ENCODE results near the gene CD300LG. TPM values are rescaled to one million over a fixed set of nuclear protein-coding genes. Genes with fewer than 3 reads are reported as not detected.
"Not testable (repeated sequence)": the region's sequence is repeated elsewhere in the genome, so short reads cannot be mapped to it uniquely, and the experiment has no call there.

Gene CD300LG
- total RNA-seq, 1 experiment from 2014 or later, result not detected

DNA sequence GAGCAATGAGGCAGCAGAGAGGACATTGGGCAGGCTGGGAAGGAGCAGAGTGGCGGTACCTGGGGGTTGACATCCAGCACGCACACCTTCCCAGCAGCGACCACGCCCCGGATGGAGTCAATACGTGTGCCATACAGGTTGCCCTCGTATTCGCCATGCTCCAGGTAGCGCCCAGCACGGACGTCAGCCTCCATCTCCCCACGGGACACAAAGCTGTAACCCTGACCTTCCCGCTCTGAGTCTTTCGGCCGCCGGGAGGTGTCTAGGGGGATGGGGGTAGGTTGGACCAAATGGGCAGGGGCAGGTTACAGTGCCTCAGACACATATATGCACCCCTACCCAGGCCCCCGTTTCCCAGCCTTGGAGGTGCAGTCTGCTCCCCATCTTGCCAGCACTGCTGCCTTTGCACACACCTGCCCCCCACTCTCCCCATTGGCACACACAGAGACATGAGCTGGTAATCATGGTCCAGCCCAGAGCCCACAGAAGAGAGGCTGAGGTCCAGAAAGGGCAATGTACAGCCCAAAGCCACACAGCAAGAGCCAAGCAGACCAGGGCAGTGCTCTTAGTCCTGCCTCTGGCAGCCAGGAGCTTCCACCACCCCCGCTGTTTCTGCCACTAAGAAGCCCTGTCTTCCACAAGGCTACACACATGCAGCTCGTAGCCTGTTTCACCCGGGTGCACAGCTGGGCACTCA, 32.9 kb downstream of the CD300LG start:
- DNase-seq (ENCODE audit: low spot score), result no peak

DNA sequence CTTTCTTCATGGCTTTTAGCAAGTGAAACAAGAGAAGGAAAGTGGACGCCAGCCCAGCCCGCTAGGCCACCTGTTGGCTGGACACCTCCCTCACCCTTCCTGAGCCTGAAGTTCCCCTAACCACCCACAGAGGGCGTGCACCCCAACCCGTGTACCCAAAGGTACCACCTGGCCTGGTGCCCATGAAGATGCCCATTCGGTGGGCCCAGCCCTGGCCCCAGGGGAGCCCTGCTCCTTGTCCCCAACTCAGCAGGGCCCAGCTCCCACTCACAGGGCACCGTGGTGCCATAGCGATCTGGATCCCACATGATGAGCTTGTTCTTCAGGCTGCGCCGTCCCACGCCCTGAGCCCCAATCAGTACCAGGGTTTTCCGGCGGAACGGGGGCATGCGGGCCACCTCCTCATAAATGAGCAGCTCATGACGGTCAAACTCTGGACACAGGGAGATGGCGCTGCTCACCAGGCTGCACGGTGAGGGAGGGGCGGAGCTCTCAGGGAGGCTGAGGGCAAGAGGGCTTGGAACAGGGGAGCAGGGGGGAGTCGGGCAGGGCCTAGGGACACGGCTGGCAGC, 33.5 kb downstream of the CD300LG start:
- peak; percentile 69 for DNase-seq (ENCODE audit: low spot score)

DNA sequence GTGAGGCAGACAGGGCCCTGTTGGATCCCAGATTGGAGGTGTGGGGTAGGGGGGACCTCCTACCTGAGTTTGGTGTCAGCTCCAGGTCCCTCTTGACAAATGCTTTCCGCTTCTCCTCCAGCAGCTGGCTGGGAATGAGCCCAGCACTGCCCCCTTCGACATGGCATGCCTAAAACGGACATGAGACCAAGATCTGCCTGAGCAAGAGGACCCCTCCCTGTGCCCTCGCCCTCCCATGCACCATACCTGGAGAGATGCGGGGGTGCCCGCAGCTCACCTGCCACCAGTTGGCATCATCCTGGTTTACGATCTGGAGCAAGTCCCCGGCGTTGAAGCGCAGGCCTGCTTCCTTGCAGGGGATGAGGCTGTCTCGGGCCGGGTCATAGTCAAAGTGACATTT, 34.2 kb downstream of the CD300LG start:
- no peak for DNase-seq (ENCODE audit: low spot score)

DNA sequence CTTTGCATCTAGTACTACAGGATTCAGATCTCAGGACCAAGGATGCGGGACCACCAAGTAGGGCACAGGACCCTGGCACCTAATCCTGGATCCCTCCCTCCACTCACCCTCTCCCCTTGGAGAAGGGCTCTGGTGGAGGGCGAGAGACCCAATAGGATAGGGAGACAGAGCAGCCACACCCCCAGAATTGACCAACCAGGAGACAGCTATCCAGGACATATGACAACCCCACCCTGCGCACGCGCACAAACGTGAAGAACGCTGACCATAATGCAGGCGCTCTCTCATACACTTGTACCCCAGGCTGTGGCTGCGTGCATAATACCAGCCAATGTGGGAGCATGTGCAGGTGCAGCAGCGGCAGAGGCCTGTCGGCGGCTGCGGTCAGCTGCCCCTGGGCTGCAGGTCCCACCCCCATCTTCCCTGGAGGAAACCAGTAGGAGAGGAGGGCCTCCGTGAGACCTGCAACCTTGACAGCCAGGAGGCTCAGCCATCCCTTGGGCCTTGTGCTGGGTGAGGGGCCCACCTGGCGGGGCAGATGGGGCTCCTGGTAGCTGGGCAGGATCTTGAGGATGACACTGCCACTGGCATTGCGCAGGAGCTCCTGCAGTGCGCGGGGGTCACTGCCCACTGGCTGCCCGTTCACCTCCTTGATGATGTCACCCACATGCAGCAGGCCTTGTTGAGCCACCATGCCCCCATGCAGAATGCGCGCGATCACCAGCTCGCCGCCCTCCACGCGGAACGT, 35.0 kb downstream of the CD300LG start:
- no peak for DNase-seq (ENCODE audit: low spot score)

DNA sequence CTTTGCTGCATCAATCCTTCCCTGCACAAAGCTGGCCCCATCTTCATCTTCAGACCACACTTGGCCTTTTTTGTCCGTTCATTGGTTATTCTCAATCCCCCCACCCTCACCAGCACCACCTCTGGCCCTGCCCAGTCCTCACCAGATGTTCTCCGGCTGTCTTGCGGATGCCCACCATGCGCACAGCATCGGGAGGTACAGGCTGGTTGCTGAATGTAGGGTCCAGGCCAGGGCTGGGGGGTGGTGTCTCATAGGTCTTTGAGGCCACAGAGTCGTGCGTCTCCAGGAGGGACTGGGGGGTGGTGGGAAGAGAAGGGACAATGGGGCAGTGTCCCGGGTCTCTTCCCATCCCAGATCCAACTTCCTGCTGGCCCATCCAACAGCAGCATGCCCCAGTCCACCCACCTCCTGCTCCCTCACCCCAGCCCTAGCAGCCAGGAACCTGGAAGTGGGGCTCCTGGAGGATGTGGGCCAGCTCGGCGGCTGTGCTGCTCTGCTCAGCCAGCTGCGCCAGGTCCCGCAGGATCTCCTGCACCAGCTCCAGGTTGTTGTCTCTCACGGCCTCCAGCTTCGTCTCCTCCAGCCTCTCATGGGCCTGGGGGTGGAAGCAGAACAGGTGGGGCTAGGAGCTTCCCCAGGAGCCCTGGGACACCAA, 35.9 kb downstream of the CD300LG start:
- no peak for DNase-seq (ENCODE audit: low spot score)

DNA sequence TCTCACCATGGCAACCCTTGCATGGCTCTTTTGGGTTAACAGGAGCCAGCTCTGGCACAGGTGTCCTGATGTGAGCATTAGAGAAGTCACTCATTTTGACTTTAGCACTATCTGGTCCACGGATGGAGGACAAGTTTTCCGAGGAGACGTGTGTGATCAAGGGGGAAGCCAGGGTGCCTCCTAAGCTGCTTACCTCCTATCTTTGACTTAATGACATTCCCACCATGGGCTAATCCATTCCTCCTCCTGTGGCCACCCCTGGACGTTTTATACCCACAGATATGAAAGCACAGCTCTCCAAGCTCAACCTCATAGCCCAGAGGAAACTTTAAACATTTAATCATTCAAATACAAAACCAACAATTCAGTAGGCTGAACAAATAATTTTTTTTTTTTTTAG, 41.6 kb downstream of the CD300LG start:
- no peak for DNase-seq (ENCODE audit: low spot score)

DNA sequence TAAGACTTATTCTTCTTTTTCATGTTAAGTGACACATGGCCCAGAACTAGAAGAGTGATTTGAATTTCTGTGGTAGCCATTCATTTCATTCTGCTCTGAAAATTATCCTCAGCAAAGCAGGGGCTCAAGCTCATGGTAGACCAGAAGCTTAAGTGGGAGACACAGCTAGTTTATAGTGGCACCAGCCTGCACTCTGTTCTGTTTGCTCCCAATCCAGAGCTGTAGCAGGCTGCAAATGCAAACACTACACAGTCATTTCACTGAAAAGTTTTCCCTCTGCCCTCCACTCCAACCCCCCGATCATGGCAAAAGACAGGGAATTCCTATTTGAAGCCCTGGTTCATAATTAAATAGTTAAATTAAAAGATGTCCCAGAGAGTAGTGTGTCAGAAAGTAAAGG, 43.3 kb downstream of the CD300LG start:
- DNase-seq (ENCODE audit: low spot score), result no peak

DNA sequence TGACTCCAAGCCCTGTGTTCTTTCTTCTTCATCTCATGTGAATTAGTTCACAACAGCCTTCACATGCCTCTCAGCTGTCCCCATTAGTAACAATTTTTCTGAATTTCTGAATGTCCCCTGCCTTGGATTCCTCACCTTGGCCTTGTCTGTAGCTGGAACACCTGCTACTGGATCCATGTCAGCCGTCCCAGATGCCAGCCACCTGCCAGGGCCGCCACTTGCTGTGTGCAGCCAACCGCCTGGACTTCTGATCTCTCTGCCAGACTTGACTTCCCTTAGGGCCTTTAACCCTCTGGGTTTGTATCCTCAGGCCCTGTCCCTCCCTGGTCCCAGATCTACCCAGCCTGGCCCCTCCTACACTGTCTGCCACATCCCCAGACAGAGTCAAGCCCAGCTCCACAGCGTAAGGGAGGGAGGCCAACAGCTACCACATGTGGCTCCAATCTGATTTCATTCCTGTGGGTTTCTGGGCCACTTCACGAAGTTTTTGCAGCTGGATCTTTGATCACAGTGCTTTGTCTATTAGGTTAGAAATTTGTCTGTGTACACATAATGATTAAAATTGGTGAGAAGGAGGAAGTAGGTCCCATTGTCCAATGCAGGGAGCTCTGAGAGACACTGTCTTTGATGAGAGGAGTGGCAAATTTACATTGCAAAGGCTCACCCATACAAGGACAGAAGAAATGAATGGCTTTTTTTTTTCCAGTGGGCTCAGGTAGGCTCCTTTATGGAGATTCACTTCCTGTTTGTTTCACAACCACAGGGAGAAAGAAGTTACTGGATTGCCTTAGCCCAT, 45.1 kb downstream of the CD300LG start:
- DNase-seq (ENCODE audit: low spot score), result no peak

DNA sequence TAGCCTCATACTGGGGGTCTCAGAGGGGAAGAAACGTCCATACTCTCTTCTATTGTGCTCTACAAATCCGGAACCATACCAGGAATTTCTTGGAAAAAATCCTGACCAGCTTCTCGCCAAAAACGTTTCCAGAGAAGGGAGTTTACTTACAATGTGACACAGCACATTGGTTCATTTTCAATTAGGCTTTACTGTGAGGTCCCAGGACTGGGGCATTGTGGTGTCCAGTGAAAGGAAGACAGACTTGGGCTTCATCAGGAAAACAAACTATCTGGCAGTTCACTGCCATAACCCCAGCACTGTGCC, 45.6 kb downstream of the CD300LG start:
- DNase-seq (ENCODE audit: low spot score), result no peak

DNA sequence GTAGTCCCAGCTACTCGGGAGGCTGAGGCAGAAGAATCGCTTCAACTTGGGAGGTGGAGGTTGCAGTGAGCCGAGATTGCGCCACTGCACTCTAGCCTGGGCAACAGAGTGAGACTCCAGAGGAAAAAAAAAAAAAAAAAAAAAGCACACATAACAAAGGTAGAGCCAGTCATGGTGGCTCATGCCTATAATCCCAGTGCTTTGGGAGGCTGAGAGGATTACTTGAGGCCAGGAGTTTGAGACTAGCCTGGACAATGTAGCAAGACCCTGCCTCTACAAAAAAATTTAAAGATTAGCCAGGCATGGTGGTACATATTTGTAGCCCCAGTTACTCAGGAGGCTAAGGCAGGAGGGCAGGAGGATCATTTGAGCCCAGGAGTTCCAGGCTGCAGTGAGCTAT, 47.5 kb downstream of the CD300LG start:
- DNase-seq (ENCODE audit: low spot score), result not testable (repeated sequence)

DNA sequence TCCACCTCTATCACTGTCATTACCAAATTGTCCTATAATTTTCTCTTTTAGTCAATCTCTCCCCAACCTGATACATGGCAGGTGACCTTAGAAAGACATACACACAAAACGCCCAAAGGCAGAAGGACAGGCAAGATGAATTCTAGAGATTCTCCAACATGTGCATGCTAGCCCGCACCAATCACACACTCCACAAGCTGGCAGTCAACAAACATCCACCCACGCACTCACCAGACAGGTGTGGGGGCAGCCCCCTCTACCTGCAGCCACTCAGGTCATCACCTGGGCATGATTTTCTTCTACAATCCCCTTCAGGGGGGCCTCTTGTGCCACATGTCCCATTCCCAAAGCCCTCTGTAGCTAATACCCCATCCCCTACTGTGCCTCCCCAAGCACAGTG, 50.9 kb downstream of the CD300LG start:
- no peak for DNase-seq (ENCODE audit: low spot score)

DNA sequence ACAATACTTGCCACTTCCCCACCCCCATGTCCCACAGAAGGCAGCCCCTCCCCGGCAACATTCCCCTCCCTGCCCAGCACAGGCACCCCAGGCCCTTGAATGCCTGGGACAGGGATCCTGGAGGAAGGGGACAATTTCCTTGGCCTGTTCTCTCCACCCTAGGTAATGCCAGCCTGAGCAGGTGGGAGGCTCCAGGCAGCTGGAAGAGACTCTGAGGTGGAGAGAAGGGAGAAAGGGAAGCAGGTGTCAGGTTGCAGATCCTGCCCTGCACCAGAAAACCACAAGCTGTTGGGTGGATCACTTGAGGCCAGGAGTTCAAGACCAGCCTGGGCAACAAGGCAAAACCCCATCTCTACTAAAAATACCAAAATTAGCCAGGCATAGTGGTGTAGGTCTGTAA, 51.5 kb downstream of the CD300LG start:
- no peak for DNase-seq (ENCODE audit: low spot score)

DNA sequence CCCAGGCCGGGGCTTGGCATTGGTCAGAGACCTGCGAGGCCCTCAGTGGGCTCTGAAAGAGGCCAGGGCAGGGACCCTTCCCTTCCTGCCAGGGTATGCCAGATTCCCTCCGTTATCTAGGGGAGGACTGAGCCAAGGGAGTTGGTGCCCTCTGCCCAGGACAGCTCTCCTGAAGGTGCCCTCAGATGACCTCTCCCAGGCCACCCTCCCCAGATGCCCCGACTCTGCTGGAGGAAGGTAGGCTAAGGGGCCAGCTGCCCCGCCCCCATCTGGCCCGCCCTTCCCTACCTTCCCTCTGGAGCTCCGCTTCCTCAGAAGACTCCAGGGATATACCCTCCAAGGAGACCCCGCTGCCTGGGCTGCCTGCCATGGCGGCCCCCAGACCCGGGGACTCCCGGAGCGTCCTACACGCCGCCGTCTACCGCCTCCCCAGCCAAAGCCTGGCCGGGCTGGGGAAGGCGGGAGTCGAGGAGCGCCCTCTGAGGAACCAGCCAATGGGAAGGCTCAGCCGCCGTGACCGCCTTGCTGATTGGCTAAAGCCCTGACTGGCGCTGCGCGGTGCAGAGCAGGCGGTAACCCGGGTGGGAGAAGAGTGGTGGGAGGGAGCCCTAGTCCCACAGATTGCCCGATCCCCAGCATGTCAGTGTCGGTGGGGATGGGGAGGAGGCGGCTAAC, 53.3 kb downstream of the CD300LG start:
- peak; percentile 82 for DNase-seq (ENCODE audit: low spot score)

DNA sequence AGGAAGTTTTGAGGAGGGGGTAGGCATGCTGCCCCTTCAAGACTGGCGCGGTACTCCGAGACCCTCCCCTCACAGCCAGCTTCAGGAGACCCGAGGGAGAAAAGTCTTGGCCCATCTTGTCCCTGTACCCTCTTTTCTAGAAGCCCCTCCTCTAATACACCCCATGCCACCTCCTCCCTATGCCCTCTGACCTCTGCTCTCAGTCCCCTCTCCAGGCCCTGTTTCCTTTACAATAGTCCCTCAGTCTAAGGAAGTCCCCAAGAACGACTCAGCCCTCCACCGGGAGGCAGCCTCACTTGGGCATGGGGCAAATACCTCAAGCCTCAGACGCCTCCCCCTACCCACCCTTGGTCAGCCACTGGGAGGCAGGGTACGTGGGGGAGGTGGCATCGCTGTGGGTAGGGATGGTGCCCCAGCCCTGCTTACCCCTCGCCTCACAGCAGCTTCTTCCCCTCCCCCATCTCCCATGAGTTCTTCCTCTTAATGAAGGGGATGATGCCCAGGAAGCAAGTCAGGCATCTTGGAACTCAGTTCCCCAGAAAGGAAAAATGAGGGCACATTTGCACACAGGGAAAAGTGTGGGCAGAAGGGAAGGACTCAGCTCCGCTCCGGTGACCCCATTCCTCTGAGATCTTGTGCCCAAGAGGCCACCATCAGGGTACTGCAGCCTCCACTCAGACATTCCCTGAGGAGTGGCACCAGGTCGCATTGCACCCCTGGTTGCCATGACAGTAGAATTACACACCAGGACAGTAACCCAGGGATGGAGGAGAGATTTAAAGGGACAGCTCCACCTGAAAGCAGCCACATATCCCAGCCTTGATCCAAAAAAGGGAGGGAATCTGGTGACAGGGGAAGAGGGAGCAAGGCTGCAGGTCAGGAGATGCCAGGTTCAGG, 54.1 kb downstream of the CD300LG start:
- no peak for DNase-seq (ENCODE audit: low spot score)

DNA sequence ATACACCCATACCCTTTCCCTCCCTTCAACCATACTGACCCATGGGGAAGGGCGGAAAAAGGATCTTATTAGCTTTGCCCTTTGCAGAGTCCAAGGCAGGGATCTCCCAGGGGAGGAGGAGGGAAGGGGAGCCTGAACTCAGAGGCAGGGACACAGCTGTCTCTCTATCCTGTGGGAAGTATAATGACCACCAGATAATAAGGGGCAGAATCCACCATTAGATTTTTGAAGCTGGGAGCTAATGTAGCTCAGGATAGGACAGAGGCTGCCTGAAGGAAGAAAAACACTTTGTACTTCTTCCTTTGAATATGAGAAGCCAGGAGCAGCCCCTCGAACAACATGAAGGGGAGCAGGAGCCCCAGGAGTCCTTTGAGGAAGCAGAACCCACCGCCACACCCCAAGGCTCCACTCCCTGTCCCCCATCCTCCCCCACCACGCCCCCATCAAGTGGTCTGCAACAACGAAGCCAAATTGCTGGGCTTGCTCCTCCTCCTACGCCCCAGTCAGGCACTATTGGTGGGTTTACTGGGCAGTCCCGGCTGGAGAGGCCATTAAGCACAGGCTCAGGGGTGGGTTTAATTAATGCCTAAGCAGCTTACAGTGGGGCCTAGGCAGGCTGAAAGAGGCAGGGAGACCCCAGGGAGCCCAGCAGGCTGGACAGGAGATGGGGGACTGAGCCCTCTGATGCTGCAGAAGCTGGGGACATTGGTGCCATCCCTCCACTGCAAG, 55.0 kb downstream of the CD300LG start:
- no peak for DNase-seq (ENCODE audit: low spot score)

DNA sequence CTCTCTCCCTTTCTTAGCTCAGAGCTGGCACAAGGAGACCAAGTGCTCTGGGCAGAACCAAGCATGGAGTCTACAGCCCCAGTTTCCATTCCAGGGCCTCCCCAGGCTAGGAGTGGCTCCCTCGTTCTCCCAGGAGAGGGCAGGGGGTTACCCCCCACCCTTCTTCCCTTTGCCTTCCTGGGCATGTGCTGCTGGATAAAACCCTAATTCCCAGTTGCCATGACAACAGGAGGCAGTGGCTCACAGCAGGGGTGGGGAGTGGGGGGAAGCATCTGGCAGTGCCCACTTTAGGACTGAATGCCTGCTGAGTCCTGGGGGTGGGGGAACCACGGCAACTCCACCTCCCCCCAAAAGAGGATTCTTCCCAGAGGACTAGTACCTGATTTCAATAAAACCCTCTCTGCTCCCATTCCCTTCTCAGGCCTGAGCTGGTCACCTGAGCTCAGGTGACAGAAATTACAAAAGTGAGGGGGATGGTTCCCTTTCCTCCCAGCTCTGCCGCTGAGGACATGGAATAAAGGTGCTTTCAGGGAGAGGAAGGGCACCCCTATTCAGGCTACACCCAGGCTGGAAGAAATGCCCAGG, 58.5 kb downstream of the CD300LG start:
- DNase-seq (ENCODE audit: low spot score), result no peak

DNA sequence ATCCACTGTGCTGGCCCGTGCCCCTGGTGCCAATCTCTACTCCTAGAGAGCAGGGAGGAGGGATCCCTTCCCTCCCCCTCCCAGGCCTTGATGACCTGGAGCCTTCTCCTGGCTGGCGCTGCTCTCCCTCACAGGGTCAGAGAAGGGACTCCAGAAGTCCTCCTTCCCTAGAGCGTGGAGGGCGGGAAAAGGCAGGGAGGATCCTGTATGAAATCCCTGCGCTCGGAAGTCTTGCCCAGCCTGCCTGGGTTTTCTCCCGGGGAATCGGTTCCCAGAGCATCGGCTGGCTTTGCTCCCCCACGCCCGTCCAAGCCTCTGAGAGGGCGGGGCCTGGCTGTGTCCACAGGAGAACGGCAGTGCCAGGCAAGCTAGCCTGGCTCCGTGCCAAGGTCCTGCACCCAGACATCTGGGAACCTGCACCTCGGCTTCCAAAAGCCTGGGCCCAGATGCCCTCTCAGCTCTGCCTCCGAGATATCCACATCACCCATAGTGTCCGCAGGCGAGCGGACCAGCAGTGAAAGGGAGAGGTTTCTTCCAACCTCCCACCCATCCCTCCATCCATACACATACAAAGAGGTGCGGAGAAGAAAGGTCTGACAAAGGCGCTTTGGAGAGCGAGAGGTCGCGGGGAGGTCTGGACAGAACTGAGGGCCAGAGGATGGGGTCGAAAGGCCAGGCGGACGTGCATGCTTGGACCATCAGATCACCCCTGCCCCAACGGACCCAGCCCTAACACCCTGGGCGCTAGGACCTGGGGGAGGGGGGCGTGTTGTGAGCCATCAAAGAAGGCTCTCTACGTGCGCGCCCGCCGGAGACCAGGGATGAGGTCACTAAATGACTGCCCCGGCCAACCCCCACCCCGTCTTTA, 59.2 kb downstream of the CD300LG start:
- DNase-seq (ENCODE audit: low spot score), result no peak

DNA sequence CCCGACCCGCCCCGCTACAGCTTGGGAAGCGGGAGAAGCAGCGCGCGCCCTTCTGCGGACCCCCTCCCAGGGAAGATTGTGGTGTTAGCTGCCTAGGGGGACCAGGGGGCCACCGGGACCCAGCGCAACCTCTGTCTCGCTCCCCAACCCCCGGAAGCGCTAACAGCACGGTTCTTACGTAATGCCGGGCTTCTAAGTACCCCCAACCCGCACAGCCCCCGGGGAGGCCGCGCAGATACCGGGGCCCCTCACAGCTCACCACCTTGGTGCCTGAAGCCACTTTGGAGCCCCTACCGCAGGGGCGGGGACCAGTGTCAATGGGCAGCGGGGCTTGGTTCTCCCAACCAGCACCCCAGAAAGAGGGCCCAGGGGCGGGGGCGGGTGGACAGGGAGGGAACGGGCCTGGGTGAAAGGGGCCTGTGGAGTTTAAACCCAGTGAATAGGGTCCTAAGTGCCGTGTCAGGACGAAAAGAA, 60.0 kb downstream of the CD300LG start:
- DNase-seq (ENCODE audit: low spot score), result no peak
